IMR-90 (cell line): ENCODE measurements around the gene DNAH8.

Source experiments
- BHLHE40 ChIP-seq: fragments of 150-350 bp; IDR thresholded peaks from 2 replicates; pipeline ENCODE4 v1.6.1; 2016; ENCODE audit warnings: mild to moderate bottlenecking, low read depth, low read length
- CTCF ChIP-seq: conservative IDR thresholded peaks from 2 replicates; pipeline ENCODE4 v1.5.1; 2012; ENCODE audit warnings: mild to moderate bottlenecking, low read depth, low read length, improper control_type of control experiment
- MAZ ChIP-seq: IDR thresholded peaks from 2 replicates; pipeline ENCODE4 v1.6.1; 2012; ENCODE audit warnings: low read depth, mild to moderate bottlenecking, low read length, improper control_type of control experiment, moderate library complexity, borderline replicate concordance
- POLR2A ChIP-seq: IDR thresholded peaks from 2 replicates; pipeline ENCODE4 v1.6.1; 2012; ENCODE audit warnings: mild to moderate bottlenecking, low read depth, low read length
- RCOR1 ChIP-seq: IDR thresholded peaks from 2 replicates; pipeline ENCODE4 v1.6.1; 2012; ENCODE audit warnings: mild to moderate bottlenecking, low read length, improper control_type of control experiment; ENCODE audit not compliant: insufficient replicate concordance
- USF2 ChIP-seq: fragments of 150-350 bp; IDR thresholded peaks from 2 replicates; pipeline ENCODE4 v1.6.1; 2017; ENCODE audit warnings: mild to moderate bottlenecking, antibody characterized with exemption, low read length, low read depth

- TF ChIP-seq CTCF (no peak), POLR2A (no peak), USF2 (no peak), MAZ (no peak), RCOR1 (no peak), BHLHE40 (no peak)
Observed at GRCh38 chr6:38782616-38783015, 67.5 kb downstream of the DNAH8 start.
